ENCODE data around the gene DYNC1I1. TPM values are rescaled to one million over a fixed set of nuclear protein-coding genes. Genes with fewer than 3 reads are reported as not detected.

The DYNC1I1 gene
- total and polyA plus RNA-seq, 3 experiments from 2014 or later: not detected

DNA sequence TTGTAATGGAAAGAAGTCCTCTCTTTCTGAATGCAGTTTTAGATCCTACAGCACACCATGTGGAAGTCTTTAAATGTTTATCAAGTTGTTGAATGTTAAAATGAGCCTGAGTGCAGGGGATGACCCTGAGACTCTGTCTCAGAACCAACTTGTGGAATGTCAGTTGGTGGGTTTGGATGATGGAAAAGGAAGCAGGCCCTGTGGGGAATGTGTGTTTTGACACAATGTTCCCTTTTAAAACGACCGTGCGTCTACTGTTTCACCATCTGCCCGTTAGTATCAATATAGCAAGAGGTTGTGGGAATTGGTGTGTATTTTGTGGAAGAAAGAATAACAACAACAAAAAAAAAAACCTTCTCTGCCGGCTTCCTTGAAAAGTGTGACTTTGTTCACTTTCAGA is 8.3 kb downstream of the DYNC1I1 start:
- DNase-seq: no peak
- Mint-ChIP-seq H3K4me3 (no peak overlapping the region), H3K4me1 (no peaks in the 10 kb centered on the region), H3K9me3 (peaks cover 0 to 5% (median 0%) of the 10 kb centered on the region in 5 donors), H3K27me3 (peaks cover 0 to 4% of the 10 kb centered on the region in 2 donors), H3K27ac (no peak overlapping the region), H3K36me3 (no peaks in the 10 kb centered on the region)
- H3K4me1 ChIP-seq (ENCODE audit: insufficient read depth, low read length): no peaks in the 10 kb centered on the region
- H3K27ac ChIP-seq (ENCODE audit: low read depth, low read length): no peak overlapping the region
- H3K4me3 ChIP-seq (ENCODE audit: low read length): no peak overlapping the region
- H3K9me3 ChIP-seq (ENCODE audit: low read length): no peaks in the 10 kb centered on the region
- H3K27me3 ChIP-seq (ENCODE audit: insufficient read depth, low read length, poor library complexity, severe bottlenecking): no peaks in the 10 kb centered on the region
- POLR2A ChIA-PET: no interaction called here
- CTCF ChIA-PET: no interaction called here
- no peaks in the 10 kb centered on the region for H3K36me3 ChIP-seq (ENCODE audit: insufficient read depth, low read length)

- Histone ChIP-seq H3K9me3 (ENCODE audit: low read length) (no peaks in the 10 kb centered on the region), H3K27me3 (ENCODE audit: insufficient read depth, low read length, poor library complexity, severe bottlenecking) (no peaks in the 10 kb centered on the region), H3K4me3 (ENCODE audit: low read length) (no peak overlapping the region), H3K36me3 (ENCODE audit: insufficient read depth, low read length) (no peaks in the 10 kb centered on the region), H3K27ac (ENCODE audit: low read depth, low read length) (no peak overlapping the region), H3K4me1 (ENCODE audit: insufficient read depth, low read length) (no peaks in the 10 kb centered on the region)
- Mint-ChIP-seq H3K4me1 (no peaks in the 10 kb centered on the region), H3K36me3 (no peaks in the 10 kb centered on the region), H3K27me3 (peaks cover 4 to 5% of the 10 kb centered on the region in 2 donors), H3K4me3 (no peak overlapping the region), H3K9me3 (peaks cover 0 to 5% (median 2%) of the 10 kb centered on the region in 5 donors), H3K27ac (no peak overlapping the region)
- no peak for DNase-seq
- CTCF ChIA-PET: no interaction called here
- POLR2A ChIA-PET: no interaction called here
These were observed 9.7 kb downstream of the DYNC1I1 start for GRCh38 chr7:95781961-95782586.

GRCh38 chr7:95784796-95785195 is 12.4 kb downstream of the DYNC1I1 start:
- H3K4me1 Mint-ChIP-seq: no peaks in the 10 kb centered on the region
- H3K27me3 Mint-ChIP-seq: peaks cover 1 to 7% of the 10 kb centered on the region in 2 donors
- H3K36me3 Mint-ChIP-seq: no peaks in the 10 kb centered on the region
- Histone ChIP-seq H3K4me3 (ENCODE audit: low read length) (no peak overlapping the region), H3K27ac (ENCODE audit: low read depth, low read length) (no peak overlapping the region), H3K4me1 (ENCODE audit: insufficient read depth, low read length) (no peaks in the 10 kb centered on the region), H3K9me3 (ENCODE audit: low read length) (no peaks in the 10 kb centered on the region), H3K27me3 (ENCODE audit: insufficient read depth, low read length, poor library complexity, severe bottlenecking) (no peaks in the 10 kb centered on the region), H3K36me3 (ENCODE audit: insufficient read depth, low read length) (no peaks in the 10 kb centered on the region)
- ChIA-PET POLR2A (no interaction called here), CTCF (no interaction called here)
- H3K9me3 Mint-ChIP-seq: peaks cover 0 to 5% (median 3%) of the 10 kb centered on the region in 5 donors
- H3K27ac Mint-ChIP-seq: no peak overlapping the region
- no peak overlapping the region for H3K4me3 Mint-ChIP-seq
- no peak for DNase-seq

- H3K4me3 ChIP-seq (ENCODE audit: low read length): no peak overlapping the region
- Mint-ChIP-seq H3K27me3 (peaks cover 0 to 7% of the 10 kb centered on the region in 2 donors), H3K27ac (no peak overlapping the region), H3K4me3 (no peak overlapping the region), H3K9me3 (peaks cover 0 to 3% (median 0%) of the 10 kb centered on the region in 5 donors), H3K4me1 (no peaks in the 10 kb centered on the region), H3K36me3 (no peaks in the 10 kb centered on the region)
- no peak for DNase-seq
- H3K27ac ChIP-seq (ENCODE audit: low read depth, low read length): no peak overlapping the region
- no peaks in the 10 kb centered on the region for H3K36me3 ChIP-seq (ENCODE audit: insufficient read depth, low read length)
- no peaks in the 10 kb centered on the region for H3K9me3 ChIP-seq (ENCODE audit: low read length)
- no peaks in the 10 kb centered on the region for H3K4me1 ChIP-seq (ENCODE audit: insufficient read depth, low read length)
- ChIA-PET CTCF (no interaction called here), POLR2A (no interaction called here)
- H3K27me3 ChIP-seq (ENCODE audit: insufficient read depth, low read length, poor library complexity, severe bottlenecking): no peaks in the 10 kb centered on the region
These were observed 15.9 kb downstream of the DYNC1I1 start for GRCh38 chr7:95788258-95788657.

GRCh38 chr7:95788884-95789283 is 16.5 kb downstream of the DYNC1I1 start:
- no peaks in the 10 kb centered on the region for H3K4me1 ChIP-seq (ENCODE audit: insufficient read depth, low read length)
- no peaks in the 10 kb centered on the region for H3K36me3 ChIP-seq (ENCODE audit: insufficient read depth, low read length)
- H3K27me3 ChIP-seq (ENCODE audit: insufficient read depth, low read length, poor library complexity, severe bottlenecking): no peaks in the 10 kb centered on the region
- Mint-ChIP-seq H3K36me3 (no peaks in the 10 kb centered on the region), H3K27me3 (peaks cover 0 to 7% of the 10 kb centered on the region in 2 donors), H3K4me1 (no peaks in the 10 kb centered on the region), H3K4me3 (no peak overlapping the region), H3K27ac (no peak overlapping the region), H3K9me3 (peaks cover 0 to 3% (median 0%) of the 10 kb centered on the region in 5 donors)
- no peaks in the 10 kb centered on the region for H3K9me3 ChIP-seq (ENCODE audit: low read length)
- ChIA-PET POLR2A (no interaction called here), CTCF (no interaction called here)
- DNase-seq: no peak
- no peak overlapping the region for H3K27ac ChIP-seq (ENCODE audit: low read depth, low read length)
- no peak overlapping the region for H3K4me3 ChIP-seq (ENCODE audit: low read length)

- Mint-ChIP-seq H3K27ac (no peak overlapping the region), H3K36me3 (no peaks in the 10 kb centered on the region), H3K4me1 (no peaks in the 10 kb centered on the region), H3K9me3 (peaks cover 0 to 2% (median 0%) of the 10 kb centered on the region in 5 donors), H3K4me3 (no peak overlapping the region), H3K27me3 (peaks cover 0 to 1% of the 10 kb centered on the region in 2 donors)
- H3K9me3 ChIP-seq (ENCODE audit: low read length): no peaks in the 10 kb centered on the region
- H3K4me1 ChIP-seq (ENCODE audit: insufficient read depth, low read length): no peaks in the 10 kb centered on the region
- POLR2A ChIA-PET: no interaction called here
- CTCF ChIA-PET: no interaction called here
- no peak for DNase-seq
- no peaks in the 10 kb centered on the region for H3K36me3 ChIP-seq (ENCODE audit: insufficient read depth, low read length)
- H3K27me3 ChIP-seq (ENCODE audit: insufficient read depth, low read length, poor library complexity, severe bottlenecking): no peaks in the 10 kb centered on the region
- no peak overlapping the region for H3K4me3 ChIP-seq (ENCODE audit: low read length)
- H3K27ac ChIP-seq (ENCODE audit: low read depth, low read length): no peak overlapping the region
These were observed 21.3 kb downstream of the DYNC1I1 start for GRCh38 chr7:95793658-95794057.

- no peaks in the 10 kb centered on the region for H3K9me3 ChIP-seq (ENCODE audit: low read length)
- no peaks in the 10 kb centered on the region for H3K36me3 ChIP-seq (ENCODE audit: insufficient read depth, low read length)
- H3K4me1 Mint-ChIP-seq: no peaks in the 10 kb centered on the region
- H3K9me3 Mint-ChIP-seq: peaks cover 0 to 2% (median 0%) of the 10 kb centered on the region in 5 donors
- no peaks in the 10 kb centered on the region for H3K4me1 ChIP-seq (ENCODE audit: insufficient read depth, low read length)
- no peak overlapping the region for H3K4me3 ChIP-seq (ENCODE audit: low read length)
- H3K27ac ChIP-seq (ENCODE audit: low read depth, low read length): no peak overlapping the region
- ChIA-PET POLR2A (no interaction called here), CTCF (no interaction called here)
- DNase-seq: no peak
- H3K27ac Mint-ChIP-seq: no peak overlapping the region
- no peaks in the 10 kb centered on the region for H3K36me3 Mint-ChIP-seq
- H3K4me3 Mint-ChIP-seq: no peak overlapping the region
- H3K27me3 Mint-ChIP-seq: peaks cover 0 to 1% of the 10 kb centered on the region in 2 donors
- no peaks in the 10 kb centered on the region for H3K27me3 ChIP-seq (ENCODE audit: insufficient read depth, low read length, poor library complexity, severe bottlenecking)
These were observed 22.7 kb downstream of the DYNC1I1 start for GRCh38 chr7:95794917-95795515.

DNA sequence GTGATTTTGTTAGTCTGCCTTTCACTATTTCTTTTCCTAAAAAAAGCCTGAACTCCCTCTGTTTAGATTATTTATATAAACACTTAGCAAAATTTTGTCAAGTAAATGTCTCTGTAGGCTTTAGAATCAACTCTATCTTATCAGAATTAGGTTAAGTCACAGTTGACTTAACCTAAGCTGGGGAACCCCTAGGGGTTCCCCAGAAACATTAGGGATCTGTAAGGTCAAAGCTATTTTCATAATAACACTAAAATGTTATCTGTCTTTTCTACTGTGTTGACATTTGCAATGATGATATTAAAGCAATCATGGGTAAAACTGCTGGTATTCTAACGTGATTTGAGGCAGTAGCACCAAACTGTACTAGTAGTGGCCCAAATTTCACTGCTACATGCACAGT is 24.3 kb downstream of the DYNC1I1 start:
- peaks cover 0 to 4% of the 10 kb centered on the region in 2 donors for H3K27me3 Mint-ChIP-seq
- H3K9me3 ChIP-seq (ENCODE audit: low read length): no peaks in the 10 kb centered on the region
- POLR2A ChIA-PET: no interaction called here
- peaks cover 0 to 2% (median 0%) of the 10 kb centered on the region in 5 donors for H3K9me3 Mint-ChIP-seq
- H3K4me3 ChIP-seq (ENCODE audit: low read length): no peak overlapping the region
- no peaks in the 10 kb centered on the region for H3K4me1 ChIP-seq (ENCODE audit: insufficient read depth, low read length)
- DNase-seq: no peak
- no peak overlapping the region for H3K27ac Mint-ChIP-seq
- no peaks in the 10 kb centered on the region for H3K36me3 ChIP-seq (ENCODE audit: insufficient read depth, low read length)
- no peaks in the 10 kb centered on the region for H3K36me3 Mint-ChIP-seq
- CTCF ChIA-PET: no interaction called here
- no peaks in the 10 kb centered on the region for H3K4me1 Mint-ChIP-seq
- no peak overlapping the region for H3K4me3 Mint-ChIP-seq
- no peaks in the 10 kb centered on the region for H3K27me3 ChIP-seq (ENCODE audit: insufficient read depth, low read length, poor library complexity, severe bottlenecking)
- H3K27ac ChIP-seq (ENCODE audit: low read depth, low read length): no peak overlapping the region

Data from CD8-positive, alpha-beta memory T cell (primary cell).